ENCODE data around the gene NELFE.

DNA sequence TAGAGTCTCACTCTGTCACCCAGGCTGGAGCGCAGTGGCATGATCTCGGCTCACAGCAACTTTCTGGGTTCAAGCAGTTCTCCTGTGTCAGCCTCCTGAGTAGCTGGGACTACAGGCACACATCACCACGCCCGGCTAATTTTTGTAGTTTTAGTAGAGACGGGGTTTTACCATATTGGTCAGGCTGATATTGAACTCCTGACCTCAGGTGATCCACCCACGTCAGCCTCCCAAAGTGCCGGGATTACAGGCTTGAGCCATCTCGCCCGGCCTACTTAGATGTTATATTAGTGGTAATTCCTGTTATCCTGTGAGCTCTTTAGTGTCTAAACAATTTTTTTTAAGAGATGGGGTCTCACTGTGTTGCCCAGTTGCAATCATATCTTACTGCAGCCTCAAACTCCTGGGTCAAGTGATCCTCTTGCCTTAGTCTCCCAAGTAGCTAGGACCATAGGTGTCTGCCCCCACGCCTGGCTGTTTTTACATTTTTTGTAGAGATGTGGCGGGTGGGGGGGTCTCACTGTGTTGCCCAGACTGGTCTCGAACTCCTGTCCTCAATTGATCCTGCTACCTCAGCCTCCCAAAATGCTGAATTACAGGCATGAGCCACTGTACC, 19.2 kb upstream of the NELFE start:
- TF ChIP-seq, protein P1, sequence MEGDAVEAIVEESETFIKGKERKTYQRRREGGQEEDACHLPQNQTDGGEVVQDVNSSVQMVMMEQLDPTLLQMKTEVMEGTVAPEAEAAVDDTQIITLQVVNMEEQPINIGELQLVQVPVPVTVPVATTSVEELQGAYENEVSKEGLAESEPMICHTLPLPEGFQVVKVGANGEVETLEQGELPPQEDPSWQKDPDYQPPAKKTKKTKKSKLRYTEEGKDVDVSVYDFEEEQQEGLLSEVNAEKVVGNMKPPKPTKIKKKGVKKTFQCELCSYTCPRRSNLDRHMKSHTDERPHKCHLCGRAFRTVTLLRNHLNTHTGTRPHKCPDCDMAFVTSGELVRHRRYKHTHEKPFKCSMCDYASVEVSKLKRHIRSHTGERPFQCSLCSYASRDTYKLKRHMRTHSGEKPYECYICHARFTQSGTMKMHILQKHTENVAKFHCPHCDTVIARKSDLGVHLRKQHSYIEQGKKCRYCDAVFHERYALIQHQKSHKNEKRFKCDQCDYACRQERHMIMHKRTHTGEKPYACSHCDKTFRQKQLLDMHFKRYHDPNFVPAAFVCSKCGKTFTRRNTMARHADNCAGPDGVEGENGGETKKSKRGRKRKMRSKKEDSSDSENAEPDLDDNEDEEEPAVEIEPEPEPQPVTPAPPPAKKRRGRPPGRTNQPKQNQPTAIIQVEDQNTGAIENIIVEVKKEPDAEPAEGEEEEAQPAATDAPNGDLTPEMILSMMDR (IDR thresholded peaks at IDR 0.05), result no peak
- no peak for TF ChIP-seq POLR2A (IDR thresholded peaks at IDR 0.05)
